GM12878 (cell line): ENCODE measurements around the gene PRKN. TPM values are rescaled to one million over a fixed set of nuclear protein-coding genes. Genes with fewer than 3 reads are reported as not detected.
A peak's percentile ranks its signal among the peaks of the same experiment; 100 is the strongest.

Experiments
- ATAC-seq: fragments of 200-7000 bp; cut with Tn5 transposase; 3 replicates; pipeline ENCODE4 v1.9.1; 2020; ENCODE audit warnings: mild to moderate bottlenecking, moderate library complexity
- BruUV-seq: library from RNA; stranded (reverse); fragments of 400-500 nt; replicated peaks from 2 replicates; lab custom pipeline; 2021; lab: Mats Ljungman, UMichigan
- CTCF ChIA-PET: fragments of 300-600 bp; sonication (Branson Sonifier 250); formaldehyde crosslinking; extraction: SDS; loops from one replicate; lab custom pipeline; 2021; ENCODE audit warnings: inconsistent platforms; lab: Yijun Ruan, JAX
- POLR2A ChIA-PET: fragments of 350-600 bp; formaldehyde crosslinking; extraction: SDS; loops from one replicate; lab custom pipeline; 2021; ENCODE audit warnings: inconsistent platforms; lab: Charles Lee
- RAD21 ChIA-PET: fragments of 300-600 bp; sonication (Branson Sonifier 250); formaldehyde crosslinking; loops from one replicate; lab custom pipeline; 2023; ENCODE audit warnings: antibody characterized with exemption; ENCODE audit not compliant: unreplicated experiment; lab: Charles Lee
- SMC1A ChIA-PET: fragments of 300-600 bp; sonication (Branson Sonifier 250); formaldehyde crosslinking; loops from one replicate; lab custom pipeline; 2023; ENCODE audit not compliant: unreplicated experiment, uncharacterized antibody; lab: Charles Lee
- DNase-seq: peaks from one replicate; pipeline ENCODE4 v3.0.0-alpha.2; 2011; ENCODE audit warnings: low read depth, low spot score
- FAIRE-seq: peaks from 3 replicates; lab custom pipeline; 2011; peaks lifted over from hg19 to GRCh38; lab: Jason Lieb, UNC
- H2AFZ ChIP-seq: 2 replicates; pipeline ENCODE4 v1.6.0; 2011; ENCODE audit warnings: low read depth, low read length, control low read depth; ENCODE audit not compliant: control insufficient read depth
- H3K27ac ChIP-seq: 2 replicates; pipeline ENCODE4 v1.5.1; 2011; ENCODE audit warnings: control low read depth; ENCODE audit not compliant: control insufficient read depth, insufficient read depth
- H3K27me3 ChIP-seq, 2 experiments: replicated peaks in 1 of 2; 2 replicates each; pipeline versions ENCODE4 v1.6.0 to v1.6.1; 2011; ENCODE audit warnings: low read length in 1 of 2; ENCODE audit not compliant: control insufficient read depth in 2 of 2, insufficient read depth in 2 of 2
- H3K36me3 ChIP-seq, 2 experiments: 2 replicates each; pipeline ENCODE4 v1.5.1; 2011; ENCODE audit warnings: low read length in 1 of 2; ENCODE audit not compliant: control insufficient read depth in 2 of 2, insufficient read depth in 2 of 2
- H3K4me1 ChIP-seq: 2 replicates; pipeline ENCODE4 v1.6.1; 2011; ENCODE audit warnings: mild to moderate bottlenecking, low read length, moderate library complexity, mixed read lengths; ENCODE audit not compliant: control insufficient read depth, insufficient read depth
- H3K4me2 ChIP-seq: 2 replicates; pipeline ENCODE4 v1.6.0; 2011; ENCODE audit warnings: control low read depth; ENCODE audit not compliant: control insufficient read depth, insufficient read depth
- H3K4me3 ChIP-seq: fragments of 200-600 bp; sonication (generic); 2 replicates; pipeline ENCODE4 v1.5.1; 2016
- H3K79me2 ChIP-seq: 2 replicates; pipeline ENCODE4 v1.6.0; 2011; ENCODE audit warnings: low read length; ENCODE audit not compliant: control insufficient read depth, insufficient read depth
- H3K9ac ChIP-seq: 2 replicates; pipeline ENCODE4 v1.8.0; 2011; ENCODE audit warnings: low read length, control low read depth, mixed read lengths; ENCODE audit not compliant: control insufficient read depth, insufficient read depth
- H3K9me3 ChIP-seq: replicated peaks from 3 replicates; pipeline ENCODE4 v1.5.1; 2011; ENCODE audit warnings: mild to moderate bottlenecking, low read length; ENCODE audit not compliant: control insufficient read depth, insufficient read depth
- H4K20me1 ChIP-seq: 2 replicates; pipeline ENCODE4 v1.6.0; 2011; ENCODE audit not compliant: control insufficient read depth, insufficient read depth
- BCL11A ChIP-seq: IDR thresholded peaks from 2 replicates; pipeline ENCODE4 v1.6.1; 2011; ENCODE audit warnings: low read depth, low read length
- ETV6 ChIP-seq, 2 experiments: fragments of 450-650 bp in 1 of 2; IDR thresholded peaks in 1 of 2; conservative IDR thresholded peaks in 1 of 2; 2 replicates each; pipeline ENCODE4 v1.6.1; 2014; ENCODE audit warnings: antibody characterized with exemption in 1 of 2, borderline replicate concordance in 1 of 2, low read depth in 1 of 2, mild to moderate bottlenecking in 1 of 2, moderate library complexity in 1 of 2
- GABPA ChIP-seq: IDR thresholded peaks from 2 replicates; pipeline ENCODE4 v1.6.1; 2014; ENCODE audit warnings: antibody characterized with exemption, low read depth, mild to moderate bottlenecking, inconsistent platforms
- MEF2B ChIP-seq: fragments of 450-650 bp; IDR thresholded peaks from 2 replicates; pipeline ENCODE4 v1.6.1; 2018; ENCODE audit warnings: mild to moderate bottlenecking, moderate library complexity; ENCODE audit not compliant: partially characterized antibody, poor library complexity, severe bottlenecking
- RCOR1 ChIP-seq: conservative IDR thresholded peaks from 2 replicates; pipeline ENCODE4 v1.6.1; 2012; ENCODE audit warnings: low read depth, low read length, improper control_type of control experiment
- SREBF2 ChIP-seq: IDR thresholded peaks from 2 replicates; pipeline ENCODE4 v1.6.1; 2012; ENCODE audit warnings: mild to moderate bottlenecking, low read length
- SRF ChIP-seq, 2 experiments: IDR thresholded peaks; 2 replicates each; pipeline ENCODE4 v1.6.1; 2011; ENCODE audit warnings: low read depth in 2 of 2, low read length in 2 of 2, mild to moderate bottlenecking in 1 of 2, moderate library complexity in 1 of 2
- TCF7 ChIP-seq: IDR thresholded peaks from 2 replicates; pipeline ENCODE4 v1.6.1; 2014; ENCODE audit warnings: antibody characterized with exemption, borderline replicate concordance
- ZNF622 ChIP-seq: fragments of 450-650 bp; IDR thresholded peaks from 2 replicates; pipeline ENCODE4 v1.6.1; 2017; ENCODE audit warnings: mild to moderate bottlenecking, inconsistent platforms
- WGBS: methylation state at CpG from one replicate; pipeline ENCODE4 v1.1.6; 2016; ENCODE audit warnings: low lambda C conversion rate; ENCODE audit not compliant: insufficient replicate concordance, insufficient coverage; ENCODE audit errors: missing lambda C conversion rate; 5-methylcytosine and 5-hydroxymethylcytosine counted together
- in situ Hi-C: fragments of 300-500 bp; cut with MboI; formaldehyde crosslinking; loops from 9 replicates; pipeline ENCODE4 v1.14.3; 2018; ENCODE audit warnings: mixed read lengths
- intact Hi-C: fragments of 100-400 bp; cut with micrococcal nuclease; formaldehyde crosslinking; loops from one replicate; pipeline ENCODE4 v1.14.2; 2022; ENCODE audit not compliant: unreplicated experiment
- polyA plus RNA-seq, 11 experiments: library from polyadenylated mRNA; depleted of rRNA in 4 of 11; unstranded in 6 of 11; stranded (reverse) in 5 of 11; fragments of >200 nt; fragmentation: Nextera tagmentation in 4 of 11; fragmentation: Illumina TruSeq in 1 of 11; extraction: Ambion mirVana in 4 of 11; extraction: Trizol in 1 of 11; gene quantifications; 1 replicate in 1 of 11; 2 replicates in 10 of 11; pipeline versions ENCODE4 v1.2.1 to v1.2.3, GENCODE V29; 2011 to 2016; ENCODE audit warnings: inconsistent platforms in 2 of 11, missing spikeins in 2 of 11, low read depth in 1 of 11
- total RNA-seq, 4 experiments: library from RNA; depleted of rRNA in 3 of 4; stranded (reverse); fragments of >200 nt in 3 of 4; fragmentation: Illumina TruSeq in 1 of 4; extraction: Trizol in 1 of 4; gene quantifications; 2 replicates each; pipeline versions ENCODE4 v1.2.1 to v1.2.3, GENCODE V29; 2013 to 2021
- TF ChIP-seq, protein P1 (sequence below): fragments of 150-350 bp; IDR thresholded peaks from 2 replicates; pipeline ENCODE4 v1.6.1; 2016; ENCODE audit warnings: low read depth, low read length
- TF ChIP-seq, protein P2 (sequence below): fragments of 450-650 bp; IDR thresholded peaks from 2 replicates; pipeline ENCODE4 v1.6.1; 2014; ENCODE audit warnings: mild to moderate bottlenecking

The PRKN gene
- total and polyA plus RNA-seq, 10 of the 15 experiments (the other 5 are each of a cell fraction or from before 2014, with no cell fraction given): 0.06 to 0.09 TPM; not detected in 8

GRCh38 chr6:161376367-161376766 is 1351.2 kb downstream of the PRKN start (continued):
- TF ChIP-seq, protein P1, sequence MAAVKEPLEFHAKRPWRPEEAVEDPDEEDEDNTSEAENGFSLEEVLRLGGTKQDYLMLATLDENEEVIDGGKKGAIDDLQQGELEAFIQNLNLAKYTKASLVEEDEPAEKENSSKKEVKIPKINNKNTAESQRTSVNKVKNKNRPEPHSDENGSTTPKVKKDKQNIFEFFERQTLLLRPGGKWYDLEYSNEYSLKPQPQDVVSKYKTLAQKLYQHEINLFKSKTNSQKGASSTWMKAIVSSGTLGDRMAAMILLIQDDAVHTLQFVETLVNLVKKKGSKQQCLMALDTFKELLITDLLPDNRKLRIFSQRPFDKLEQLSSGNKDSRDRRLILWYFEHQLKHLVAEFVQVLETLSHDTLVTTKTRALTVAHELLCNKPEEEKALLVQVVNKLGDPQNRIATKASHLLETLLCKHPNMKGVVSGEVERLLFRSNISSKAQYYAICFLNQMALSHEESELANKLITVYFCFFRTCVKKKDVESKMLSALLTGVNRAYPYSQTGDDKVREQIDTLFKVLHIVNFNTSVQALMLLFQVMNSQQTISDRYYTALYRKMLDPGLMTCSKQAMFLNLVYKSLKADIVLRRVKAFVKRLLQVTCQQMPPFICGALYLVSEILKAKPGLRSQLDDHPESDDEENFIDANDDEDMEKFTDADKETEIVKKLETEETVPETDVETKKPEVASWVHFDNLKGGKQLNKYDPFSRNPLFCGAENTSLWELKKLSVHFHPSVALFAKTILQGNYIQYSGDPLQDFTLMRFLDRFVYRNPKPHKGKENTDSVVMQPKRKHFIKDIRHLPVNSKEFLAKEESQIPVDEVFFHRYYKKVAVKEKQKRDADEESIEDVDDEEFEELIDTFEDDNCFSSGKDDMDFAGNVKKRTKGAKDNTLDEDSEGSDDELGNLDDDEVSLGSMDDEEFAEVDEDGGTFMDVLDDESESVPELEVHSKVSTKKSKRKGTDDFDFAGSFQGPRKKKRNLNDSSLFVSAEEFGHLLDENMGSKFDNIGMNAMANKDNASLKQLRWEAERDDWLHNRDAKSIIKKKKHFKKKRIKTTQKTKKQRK: no peak
- TF ChIP-seq, protein P2, sequence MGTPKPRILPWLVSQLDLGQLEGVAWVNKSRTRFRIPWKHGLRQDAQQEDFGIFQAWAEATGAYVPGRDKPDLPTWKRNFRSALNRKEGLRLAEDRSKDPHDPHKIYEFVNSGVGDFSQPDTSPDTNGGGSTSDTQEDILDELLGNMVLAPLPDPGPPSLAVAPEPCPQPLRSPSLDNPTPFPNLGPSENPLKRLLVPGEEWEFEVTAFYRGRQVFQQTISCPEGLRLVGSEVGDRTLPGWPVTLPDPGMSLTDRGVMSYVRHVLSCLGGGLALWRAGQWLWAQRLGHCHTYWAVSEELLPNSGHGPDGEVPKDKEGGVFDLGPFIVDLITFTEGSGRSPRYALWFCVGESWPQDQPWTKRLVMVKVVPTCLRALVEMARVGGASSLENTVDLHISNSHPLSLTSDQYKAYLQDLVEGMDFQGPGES: no peak
- no peak for TF ChIP-seq SRF (IDR thresholded peaks at IDR 0.05; ENCODE audit: low read depth in 2 of 2, low read length in 2 of 2)

- in situ Hi-C loops: loop anchor here (5.0 to 25.0 kb wide), 4 partner anchors 238 to 850 kb away; no protein-coding TSS in a partner anchor
- no peak overlapping the region for H2AFZ ChIP-seq
- RAD21 ChIA-PET: interaction anchor here (9.2 kb wide), 1 partner anchor 443 kb away, joined by 162 read pairs; no protein-coding TSS in a partner anchor
- no peak overlapping the region for H3K27ac ChIP-seq
- WGBS: 48% methylated on average over 29 of the region's 32 CpGs
- H3K4me2 ChIP-seq: no peak overlapping the region
- SMC1A ChIA-PET: interaction anchor here (11.5 kb wide), 1 partner anchor 447 kb away, joined by 209 read pairs; no protein-coding TSS in a partner anchor
- no peak overlapping the region for H3K4me3 ChIP-seq
- H3K4me1 ChIP-seq: no peaks in the 10 kb centered on the region
- FAIRE-seq (no peak), ATAC-seq (peak; percentile 17; the same call in 1 of the 3 replicates), DNase-seq (no peak)
- H3K36me3 ChIP-seq: no peaks in the 10 kb centered on the region
- intact Hi-C loops: loop anchor here (1.0 to 5.0 kb wide), 6 partner anchors 223 to 853 kb away; no protein-coding TSS in a partner anchor
- H3K9me3 ChIP-seq: no peaks in the 10 kb centered on the region
- no peaks in the 10 kb centered on the region; a peak in 2 of 4 replicates for H3K27me3 ChIP-seq
- no TSS peak for BruUV-seq
- H3K79me2 ChIP-seq: no peaks in the 10 kb centered on the region
- no peaks in the 10 kb centered on the region for H4K20me1 ChIP-seq
- POLR2A ChIA-PET: no interaction called here
- TF ChIP-seq MEF2B (no peak), BCL11A (no peak), GABPA (no peak), RCOR1 (no peak), ETV6 (conservative IDR thresholded peaks at IDR 0.05 in 1 of 2, IDR thresholded peaks at IDR 0.05 in 1 of 2; ENCODE audit: borderline replicate concordance in 1 of 2, low read depth in 1 of 2) (no peak), TCF7 (no peak), ZNF622 (no peak), SREBF2 (no peak)
- CTCF ChIA-PET: interaction anchor here (0.8 to 12.2 kb wide), 3 partner anchors 443 to 641 kb away, joined by 3 to 334 read pairs (median 73); no protein-coding TSS in a partner anchor
- no peak overlapping the region for H3K9ac ChIP-seq
Observed at GRCh38 chr6:161374971-161375873, 1352.3 kb downstream of the PRKN start.
